K562 (cell line): ENCODE results near the gene MYLK3. TPM values are rescaled to one million over a fixed set of nuclear protein-coding genes. Genes with fewer than 3 reads are reported as not detected.

ENCODE experiments used
- ARID2 ChIP-seq: fragments of 450-650 bp; IDR thresholded peaks from 2 replicates; pipeline ENCODE4 v1.6.1; 2017; ENCODE audit warnings: antibody characterized with exemption, mild to moderate bottlenecking
- EGR1 ChIP-seq: fragments of 450-650 bp; conservative IDR thresholded peaks from 2 replicates; pipeline ENCODE4 v1.6.1; 2017; ENCODE audit warnings: mild to moderate bottlenecking
- KDM2B ChIP-seq: fragments of 250-450 bp; sonication (Bioruptor Pico); IDR thresholded peaks from 2 replicates; pipeline ENCODE4 v1.8.0; 2021; ENCODE audit warnings: mild to moderate bottlenecking, moderate library complexity
- MGA ChIP-seq: fragments of 450-650 bp; IDR thresholded peaks from 2 replicates; pipeline ENCODE4 v1.6.1; 2016; ENCODE audit warnings: mild to moderate bottlenecking, moderate library complexity
- NR4A1 ChIP-seq, 2 experiments: fragments of 250-450 bp in 1 of 2; fragments of 450-650 bp in 1 of 2; sonication (Bioruptor Pico) in 1 of 2; IDR thresholded peaks; 2 replicates each; pipeline versions ENCODE4 v1.4.0 to v1.6.1; 2016 to 2020; ENCODE audit warnings: mild to moderate bottlenecking in 2 of 2, missing compliant biosample characterization in 1 of 2, missing genetic modification characterization in 1 of 2, moderate library complexity in 1 of 2
- USF1 ChIP-seq: sonication (generic); formaldehyde crosslinking; IDR thresholded peaks from 2 replicates; pipeline ENCODE4 v1.9.0; 2022; ENCODE audit warnings: mild to moderate bottlenecking, missing genetic modification reagents
- WHSC1 ChIP-seq: IDR thresholded peaks from one replicate; pipeline ENCODE4 v1.6.1; 2012; ENCODE audit warnings: low read length, control low read depth, inconsistent platforms
- ZFP30 ChIP-seq: fragments of 250-450 bp; sonication (Bioruptor Pico); IDR thresholded peaks from 2 replicates; pipeline ENCODE4 v1.8.0; 2022; ENCODE audit warnings: moderate library complexity, mild to moderate bottlenecking, inconsistent platforms, borderline replicate concordance
- ZHX1 ChIP-seq: fragments of 150-350 bp; conservative IDR thresholded peaks from 2 replicates; pipeline ENCODE4 v1.6.1; 2014; ENCODE audit warnings: low read length
- ZNF316 ChIP-seq: fragments of 450-650 bp; IDR thresholded peaks from 2 replicates; pipeline ENCODE4 v1.6.1; 2016
- ZNF511 ChIP-seq: sonication (generic); formaldehyde crosslinking; IDR thresholded peaks from 2 replicates; pipeline ENCODE4 v1.8.0; 2022; ENCODE audit warnings: mild to moderate bottlenecking, missing genetic modification reagents
- polyA plus RNA-seq, 8 experiments: library from polyadenylated mRNA; depleted of rRNA in 4 of 8; stranded (reverse) in 5 of 8; unstranded in 3 of 8; fragments of >200 nt; fragmentation: Nextera tagmentation in 2 of 8; fragmentation: Illumina TruSeq in 1 of 8; extraction: Ambion mirVana in 2 of 8; extraction: Trizol in 1 of 8; gene quantifications; 2 replicates each; pipeline versions ENCODE4 v1.2.1 to v1.2.3, GENCODE V29; 2011 to 2014; ENCODE audit warnings: inconsistent platforms in 1 of 8, missing spikeins in 1 of 8
- total RNA-seq, 7 experiments: library from RNA; depleted of rRNA in 6 of 7; stranded (reverse); fragments of >200 nt in 6 of 7; fragmentation: Illumina TruSeq in 2 of 7; extraction: Trizol in 2 of 7; gene quantifications; 2 replicates each; pipeline versions ENCODE4 v1.2.1 to v1.2.3, GENCODE V29; 2011 to 2021; ENCODE audit warnings: low replicate concordance in 1 of 7

Gene MYLK3
- total and polyA plus RNA-seq, 9 of the 15 experiments (the other 6 are each of a cell fraction or from before 2014, with no cell fraction given) = 0.69 to 10.7 (median 4.7) TPM

- TF ChIP-seq WHSC1 (no peak), ZNF511 (CRISPR knock-in tag) (no peak), ZHX1 (no peak), USF1 (CRISPR knock-in tag) (peak; percentile 1; the same call in 1 of the 2 replicates), EGR1 (peak; percentile 82), ARID2 (no peak), ZNF316 (no peak), ZFP30 (no peak), KDM2B (CRISPR knock-in tag) (no peak), NR4A1 (CRISPR knock-in tag; IDR thresholded peaks at IDR 0.05) (no peak), NR4A1 (tag; IDR thresholded peaks at IDR 0.05) (no peak), MGA (peak; percentile 20; the same call in 1 of the 2 replicates)
These were observed 58.5 kb downstream of the MYLK3 start, which contains the start of gene ORC6 (continued) for GRCh38 chr16:46689365-46690280.
